PC-3 (cell line): ENCODE results near the gene NINL.

Source experiments
- EZH2 ChIP-seq: fragments of 300-600 bp; sonication (generic); IDR thresholded peaks from one replicate; pipeline ENCODE4 v1.6.1; 2017; ENCODE audit warnings: antibody characterized with exemption, mild to moderate bottlenecking, low read length; ENCODE audit not compliant: unreplicated experiment
- TF ChIP-seq, protein P1 (sequence below): fragments of 300-600 bp; sonication (generic); conservative IDR thresholded peaks from 2 replicates; pipeline ENCODE4 v1.5.1; 2017; ENCODE audit warnings: antibody characterized with exemption, low read depth, mild to moderate bottlenecking, low read length

DNA sequence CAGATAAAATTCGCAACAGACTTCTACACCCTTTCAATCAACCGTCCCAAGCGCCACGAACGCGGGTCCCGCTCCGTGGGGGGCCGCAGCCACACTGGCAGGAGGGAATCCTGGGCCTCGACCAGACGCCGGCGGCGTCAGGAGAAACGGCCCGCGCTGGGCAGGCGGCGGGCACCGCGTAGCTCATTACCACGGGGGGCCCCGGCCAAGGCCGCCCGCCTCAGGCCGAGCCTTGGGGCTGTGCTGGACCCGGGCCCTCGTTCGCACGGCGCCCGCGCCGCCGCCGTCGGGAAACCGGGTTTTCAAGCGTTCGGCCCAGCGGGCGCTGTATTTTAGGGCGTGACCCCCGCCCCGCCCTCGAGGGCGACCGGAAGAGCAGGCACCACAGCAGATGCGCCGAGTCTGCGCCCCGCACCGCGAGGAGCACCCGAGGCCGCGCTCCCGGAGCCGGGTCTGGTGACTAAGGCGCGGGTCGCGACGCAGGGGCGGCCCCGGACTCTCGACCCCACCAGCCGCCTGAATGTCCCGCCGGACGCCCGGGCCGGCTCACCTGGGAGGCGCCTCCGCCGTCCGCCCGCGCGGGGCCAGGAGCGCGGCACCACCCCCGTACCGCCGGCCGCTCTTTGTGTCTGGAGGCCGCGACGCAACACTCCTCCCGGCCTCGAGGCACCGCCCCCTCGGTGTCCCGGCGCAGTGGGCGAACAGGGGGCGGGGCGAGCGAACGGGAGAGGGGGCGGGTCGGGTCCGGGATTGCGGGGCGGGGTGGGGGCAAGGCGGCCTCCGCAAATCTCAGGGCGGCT lies at the start of gene NINL:
- TF ChIP-seq, protein P1, sequence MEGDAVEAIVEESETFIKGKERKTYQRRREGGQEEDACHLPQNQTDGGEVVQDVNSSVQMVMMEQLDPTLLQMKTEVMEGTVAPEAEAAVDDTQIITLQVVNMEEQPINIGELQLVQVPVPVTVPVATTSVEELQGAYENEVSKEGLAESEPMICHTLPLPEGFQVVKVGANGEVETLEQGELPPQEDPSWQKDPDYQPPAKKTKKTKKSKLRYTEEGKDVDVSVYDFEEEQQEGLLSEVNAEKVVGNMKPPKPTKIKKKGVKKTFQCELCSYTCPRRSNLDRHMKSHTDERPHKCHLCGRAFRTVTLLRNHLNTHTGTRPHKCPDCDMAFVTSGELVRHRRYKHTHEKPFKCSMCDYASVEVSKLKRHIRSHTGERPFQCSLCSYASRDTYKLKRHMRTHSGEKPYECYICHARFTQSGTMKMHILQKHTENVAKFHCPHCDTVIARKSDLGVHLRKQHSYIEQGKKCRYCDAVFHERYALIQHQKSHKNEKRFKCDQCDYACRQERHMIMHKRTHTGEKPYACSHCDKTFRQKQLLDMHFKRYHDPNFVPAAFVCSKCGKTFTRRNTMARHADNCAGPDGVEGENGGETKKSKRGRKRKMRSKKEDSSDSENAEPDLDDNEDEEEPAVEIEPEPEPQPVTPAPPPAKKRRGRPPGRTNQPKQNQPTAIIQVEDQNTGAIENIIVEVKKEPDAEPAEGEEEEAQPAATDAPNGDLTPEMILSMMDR: no peak
- TF ChIP-seq EZH2: no peak
